ENCODE results near the gene MLNR.

DNA sequence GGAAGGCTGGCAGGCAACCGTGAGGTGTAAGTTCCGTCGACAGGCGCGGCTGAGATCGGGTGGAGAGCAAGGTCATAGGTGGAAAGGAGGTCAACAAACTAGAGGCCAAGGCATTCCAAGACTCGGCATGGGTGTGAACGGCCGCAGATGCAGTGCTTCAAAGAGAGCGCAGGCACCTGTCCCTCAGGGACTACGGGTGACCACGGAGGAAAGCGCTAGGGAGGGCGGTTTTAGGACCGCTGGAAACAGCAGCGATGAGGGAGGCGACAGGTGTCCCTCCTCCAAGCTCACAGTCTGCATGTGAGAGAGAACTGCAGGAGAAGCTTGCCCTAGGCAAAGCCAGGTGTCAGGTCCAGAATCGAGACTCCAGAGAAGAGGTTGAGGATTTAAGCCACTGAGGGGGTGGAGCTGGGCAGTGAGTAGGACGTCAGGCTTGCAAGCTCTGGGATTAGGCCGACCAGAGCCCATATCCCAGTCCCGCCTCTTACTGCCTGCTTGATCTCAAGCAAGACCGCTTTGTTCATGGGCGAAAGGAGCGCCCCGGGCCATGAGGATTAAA, 1.6 kb upstream of the MLNR start:
- TF ChIP-seq CTCF (IDR thresholded peaks at IDR 0.05; ENCODE audit: insufficient read depth, low read length) (no peak), GABPA (IDR thresholded peaks at IDR 0.05; ENCODE audit: low read depth) (no peak)
